ENCODE measurements around the gene NRF1.

The NRF1 gene

GRCh38 chr7:129643550-129644170 is 32.1 kb downstream of the NRF1 start:
- no peak for TF ChIP-seq CTCF (IDR thresholded peaks at IDR 0.05; ENCODE audit: control extremely low read depth, extremely low read depth, low read depth, missing control alignments)
- CTCF ChIA-PET = interaction anchor here (0.7 to 5.0 kb wide), 20 partner anchors 10 to 430 kb away, joined by 3 to 31 read pairs (median 6); partner anchors contain the start of gene NRF1
- POLR2A ChIA-PET = no interaction called here
- no peak for DNase-seq (ENCODE audit: extremely low spot score)

GRCh38 chr7:129644634-129645230 is 33.2 kb downstream of the NRF1 start:
- POLR2A ChIA-PET = no interaction called here
- DNase-seq (ENCODE audit: extremely low spot score) = no peak
- peak; percentile 23 for TF ChIP-seq CTCF (IDR thresholded peaks at IDR 0.05; ENCODE audit: control extremely low read depth, extremely low read depth, low read depth, missing control alignments)
- CTCF ChIA-PET = interaction anchor here (0.6 to 5.0 kb wide), 17 partner anchors 11 to 431 kb away, joined by 3 to 31 read pairs (median 6); partner anchors contain the start of gene NRF1

GRCh38 chr7:129646369-129647021 is 35.0 kb downstream of the NRF1 start:
- POLR2A ChIA-PET = interaction anchor here (0.6 kb wide), 1 partner anchor 363 kb away, joined by 3 read pairs; no protein-coding TSS in a partner anchor

GRCh38 chr7:129649128-129649690 is 37.7 kb downstream of the NRF1 start:
- no peak for DNase-seq (ENCODE audit: extremely low spot score)
- ChIA-PET POLR2A (no interaction called here), CTCF (interaction anchor here (0.6 to 2.9 kb wide), 5 partner anchors 9 to 354 kb away, joined by 3 to 11 read pairs (median 3); no protein-coding TSS in a partner anchor)
- TF ChIP-seq CTCF (IDR thresholded peaks at IDR 0.05; ENCODE audit: control extremely low read depth, extremely low read depth, low read depth, missing control alignments) = no peak

More at GRCh38 chr7:129646369-129647021, 35.0 kb downstream of the NRF1 start:
- no peak for DNase-seq (ENCODE audit: extremely low spot score)
- no peak for TF ChIP-seq CTCF (IDR thresholded peaks at IDR 0.05; ENCODE audit: control extremely low read depth, extremely low read depth, low read depth, missing control alignments)
- CTCF ChIA-PET = interaction anchor here (1.0 to 3.2 kb wide), 5 partner anchors 10 to 375 kb away, joined by 3 to 10 read pairs (median 4); no protein-coding TSS in a partner anchor

- no peak for TF ChIP-seq CTCF (IDR thresholded peaks at IDR 0.05; ENCODE audit: control extremely low read depth, extremely low read depth, low read depth, missing control alignments)
- ChIA-PET POLR2A (no interaction called here), CTCF (interaction anchor here (2.1 to 2.9 kb wide), 2 partner anchors 38 to 283 kb away, joined by 6 to 11 read pairs; no protein-coding TSS in a partner anchor)
- DNase-seq (ENCODE audit: extremely low spot score) = no peak
These were observed 38.7 kb downstream of the NRF1 start for GRCh38 chr7:129650056-129650758.

GRCh38 chr7:129652914-129653313 is 41.4 kb downstream of the NRF1 start:
- POLR2A ChIA-PET = no interaction called here
- TF ChIP-seq CTCF (IDR thresholded peaks at IDR 0.05; ENCODE audit: control extremely low read depth, extremely low read depth, low read depth, missing control alignments) = no peak
- CTCF ChIA-PET = no interaction called here
- DNase-seq (ENCODE audit: extremely low spot score) = no peak
